Measurements from ENCODE around the gene G6PD.
"Not testable (repeated sequence)": the region's sequence is repeated elsewhere in the genome, so short reads cannot be mapped to it uniquely, and the experiment has no call there.

G6PD gene

DNA sequence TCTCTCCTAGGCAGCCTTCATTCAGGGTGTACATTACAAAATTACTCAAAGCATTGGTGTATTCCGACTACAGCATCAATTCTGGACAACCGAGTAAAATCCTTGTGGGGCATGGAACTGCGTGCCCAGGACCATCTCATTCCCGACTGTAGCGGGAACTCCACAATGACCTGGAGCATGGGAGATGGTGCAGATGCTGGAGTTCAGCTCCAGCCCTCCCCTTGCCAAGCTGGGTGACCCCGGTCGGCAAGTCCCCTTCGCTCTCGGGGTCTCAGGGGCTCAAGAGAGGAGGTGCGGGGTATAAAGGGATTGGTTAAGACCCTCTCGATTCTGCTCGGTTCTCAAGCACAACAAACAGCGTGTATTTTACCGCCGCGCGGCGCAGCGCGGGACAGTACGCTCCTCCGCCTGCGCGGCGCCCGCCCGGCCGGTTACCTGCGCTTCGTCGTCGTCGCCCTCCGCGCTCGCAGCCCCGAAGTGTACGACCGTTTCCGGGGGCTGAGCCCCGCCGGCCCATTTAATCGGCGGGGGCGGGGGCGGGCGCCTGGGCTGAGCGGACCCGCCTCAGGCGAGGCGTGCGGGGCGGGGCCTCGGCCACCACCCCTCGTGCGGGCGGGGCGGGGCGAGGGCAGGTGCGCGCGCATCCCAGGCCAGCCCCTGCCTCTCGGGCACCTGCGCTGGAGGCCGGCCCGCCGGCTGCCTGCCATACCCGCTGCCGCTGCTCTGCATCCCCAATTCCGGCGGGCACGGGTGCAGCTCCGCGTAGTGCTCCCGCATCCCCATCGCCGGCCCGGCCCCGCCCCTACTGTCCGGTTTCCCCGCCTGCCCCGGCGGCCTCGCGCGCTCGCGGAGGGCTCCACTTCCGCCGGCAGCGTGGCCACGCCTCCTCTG, at the start of gene G6PD:
TSS of gene G6PD (minus strand) at position 493 of the 891 bp plus-strand sequence. CDS start 691 bp downstream, outside the sequence.
- no CpG with 5 or more reads among the region's 92 CpGs for WGBS (ENCODE audit: insufficient coverage, insufficient read length)
- peaks cover 2% of the 10 kb centered on the region; the same call in 1 of the 2 replicates for H3K4me1 ChIP-seq (ENCODE audit: control insufficient read depth, insufficient read depth, low read length)
- H3K36me3 ChIP-seq (ENCODE audit: control insufficient read depth, insufficient read depth, low read length): peaks cover 6% of the 10 kb centered on the region; the same call in 1 of the 2 replicates
- DNase-seq (ENCODE audit: low read depth, low spot score): no peak
- no peaks in the 10 kb centered on the region for H3K27me3 ChIP-seq (ENCODE audit: control insufficient read depth, insufficient read depth, low read length)
- H3K27ac ChIP-seq (ENCODE audit: low read length): no peak within 1 kb of the TSS
- peak within 1 kb of the TSS; percentile 90 for H3K4me3 ChIP-seq (ENCODE audit: low read length)
- H3K9me3 ChIP-seq (ENCODE audit: control insufficient read depth, insufficient read depth, low read length): no peaks in the 10 kb centered on the region

DNA sequence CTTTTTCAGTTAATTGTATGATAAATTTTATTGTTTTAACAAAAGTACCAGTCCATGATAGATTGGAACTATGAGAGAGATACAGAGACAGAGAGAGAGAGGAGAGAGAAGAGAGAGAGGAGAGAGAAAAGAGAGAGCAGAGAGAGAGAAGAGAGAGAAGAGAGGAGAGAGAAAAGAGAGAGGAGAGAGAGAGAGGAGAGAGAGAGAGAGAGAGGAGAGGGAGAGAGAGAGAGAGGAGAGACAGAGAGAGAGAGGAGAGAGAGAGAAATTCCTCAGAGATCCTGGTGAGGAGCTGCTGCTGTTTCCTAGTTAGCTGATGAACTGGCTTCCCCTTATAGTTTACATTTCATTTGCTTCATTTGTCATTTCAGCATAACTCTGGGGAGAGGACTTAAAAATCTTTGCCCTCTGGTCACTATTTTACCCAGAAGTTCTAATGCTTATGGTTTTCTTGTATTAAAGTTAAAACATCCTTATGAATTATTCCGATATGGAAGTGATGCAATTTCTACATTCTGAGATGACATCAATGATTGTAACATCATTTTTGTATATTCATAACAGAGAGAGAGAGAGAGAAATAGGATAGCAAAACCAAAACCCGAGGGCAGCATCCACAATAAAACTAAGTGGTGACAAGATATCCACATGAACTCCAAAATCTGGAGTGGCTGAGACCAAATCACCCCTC, 49.1 kb upstream of the G6PD start:
- H3K4me3 ChIP-seq (ENCODE audit: low read length): no peak overlapping the region
- H3K27ac ChIP-seq (ENCODE audit: low read length): no peak overlapping the region
- peaks cover 2% of the 10 kb centered on the region; the same call in 1 of the 2 replicates for H3K4me1 ChIP-seq (ENCODE audit: control insufficient read depth, insufficient read depth, low read length)
- no peaks in the 10 kb centered on the region for H3K9me3 ChIP-seq (ENCODE audit: control insufficient read depth, insufficient read depth, low read length)
- WGBS (ENCODE audit: insufficient coverage, insufficient read length): no CpG with 5 or more reads among the region's 2 CpGs
- H3K36me3 ChIP-seq (ENCODE audit: control insufficient read depth, insufficient read depth, low read length): no peaks in the 10 kb centered on the region
- DNase-seq (ENCODE audit: low read depth, low spot score): no peak
- H3K27me3 ChIP-seq (ENCODE audit: control insufficient read depth, insufficient read depth, low read length): no peaks in the 10 kb centered on the region

DNA sequence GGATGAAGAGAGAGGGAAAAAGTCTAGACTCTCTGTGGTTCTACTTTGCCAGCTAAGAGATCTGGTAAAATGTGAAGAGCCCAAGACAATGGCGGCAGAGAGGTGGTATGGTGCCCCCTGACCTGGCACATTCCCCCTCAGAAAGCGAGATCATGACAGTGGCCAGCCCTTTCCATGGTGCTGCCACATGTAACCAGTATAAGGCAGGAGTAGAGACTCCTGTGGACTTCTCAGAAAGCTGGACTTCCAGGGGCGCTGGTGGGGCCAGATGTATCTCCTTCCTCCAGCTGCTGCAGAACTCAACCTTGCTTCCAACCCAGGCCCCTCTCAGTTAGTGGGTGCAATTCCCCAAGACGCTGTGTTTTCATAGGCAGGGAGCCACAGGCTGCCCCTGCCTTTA, 47.8 kb upstream of the G6PD start:
- Histone ChIP-seq H3K27ac (ENCODE audit: low read length) (no peak overlapping the region), H3K27me3 (ENCODE audit: control insufficient read depth, insufficient read depth, low read length) (no peaks in the 10 kb centered on the region), H3K4me3 (ENCODE audit: low read length) (no peak overlapping the region), H3K4me1 (ENCODE audit: control insufficient read depth, insufficient read depth, low read length) (peaks cover 2% of the 10 kb centered on the region; the same call in 1 of the 2 replicates), H3K36me3 (ENCODE audit: control insufficient read depth, insufficient read depth, low read length) (no peaks in the 10 kb centered on the region), H3K9me3 (ENCODE audit: control insufficient read depth, insufficient read depth, low read length) (no peaks in the 10 kb centered on the region)
- no peak for DNase-seq (ENCODE audit: low read depth, low spot score)
- WGBS (ENCODE audit: insufficient coverage, insufficient read length): no CpG with 5 or more reads among the region's 4 CpGs

DNA sequence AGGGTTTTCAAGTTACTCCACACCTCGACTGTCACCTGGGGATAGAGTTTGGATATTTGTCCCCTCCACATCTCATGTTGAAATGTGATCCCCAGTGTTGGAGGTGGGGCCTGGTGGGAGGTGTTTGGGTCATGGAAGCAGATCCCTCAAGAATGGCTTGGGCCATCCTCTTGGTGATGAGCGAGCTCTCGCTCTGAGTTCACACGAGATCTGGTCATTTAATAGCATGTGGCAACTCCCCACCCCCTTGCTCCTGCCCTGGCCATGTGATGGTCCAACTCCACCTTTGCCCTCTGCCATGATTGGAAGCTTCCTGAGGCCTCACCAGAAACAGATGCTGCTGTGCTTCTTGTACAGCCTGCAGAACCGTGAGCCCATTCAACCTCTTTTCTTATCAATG, 46.6 kb upstream of the G6PD start:
- DNase-seq (ENCODE audit: low read depth, low spot score): no peak
- H3K36me3 ChIP-seq (ENCODE audit: control insufficient read depth, insufficient read depth, low read length): no peaks in the 10 kb centered on the region
- H3K27ac ChIP-seq (ENCODE audit: low read length): no peak overlapping the region
- no CpG with 5 or more reads among the region's 5 CpGs for WGBS (ENCODE audit: insufficient coverage, insufficient read length)
- H3K9me3 ChIP-seq (ENCODE audit: control insufficient read depth, insufficient read depth, low read length): no peaks in the 10 kb centered on the region
- H3K4me1 ChIP-seq (ENCODE audit: control insufficient read depth, insufficient read depth, low read length): peaks cover 2% of the 10 kb centered on the region; the same call in 1 of the 2 replicates
- no peak overlapping the region for H3K4me3 ChIP-seq (ENCODE audit: low read length)
- H3K27me3 ChIP-seq (ENCODE audit: control insufficient read depth, insufficient read depth, low read length): no peaks in the 10 kb centered on the region

DNA sequence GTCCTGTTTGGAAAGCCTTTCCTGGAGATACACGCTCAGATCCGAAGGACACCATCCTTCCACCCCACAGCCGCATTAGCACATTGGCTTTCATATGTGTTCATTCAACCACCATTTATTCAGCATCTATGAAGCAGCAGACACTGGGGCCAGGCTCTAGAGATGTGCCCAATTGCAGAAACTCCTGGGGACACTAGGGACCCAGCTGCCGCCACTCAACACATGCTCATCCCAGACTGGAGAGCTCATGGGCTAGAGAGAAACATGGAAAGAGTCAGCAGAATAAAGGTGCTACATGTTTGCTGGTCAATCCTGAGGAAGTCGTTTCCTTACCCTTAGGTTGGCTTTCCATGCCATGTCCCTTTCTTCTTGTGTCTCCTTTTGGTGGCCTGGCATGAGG, 45.9 kb upstream of the G6PD start:
- DNase-seq (ENCODE audit: low read depth, low spot score): no peak
- H3K4me1 ChIP-seq (ENCODE audit: control insufficient read depth, insufficient read depth, low read length): peaks cover 2% of the 10 kb centered on the region; the same call in 1 of the 2 replicates

DNA sequence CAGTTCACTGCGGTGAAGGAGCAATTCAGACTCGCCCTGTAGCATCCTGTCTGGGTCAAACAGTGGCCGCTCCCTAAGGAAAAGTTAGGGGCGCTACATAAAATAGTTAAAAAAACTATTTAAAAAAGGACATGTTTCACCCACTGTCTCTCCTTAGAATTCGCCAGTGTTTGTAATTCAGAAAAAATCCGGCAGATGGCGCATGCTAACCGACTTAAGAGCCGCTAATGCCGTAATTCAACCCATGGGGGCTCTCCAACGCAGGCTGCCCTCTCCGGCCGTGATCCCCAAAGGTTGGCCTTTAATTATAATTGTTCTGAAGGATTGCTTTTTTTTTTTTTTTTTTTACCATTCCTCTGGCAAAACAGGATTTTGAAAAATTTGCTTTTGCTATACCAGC, 43.8 kb upstream of the G6PD start:
- H3K4me3 ChIP-seq (ENCODE audit: low read length); H3K9me3 ChIP-seq (ENCODE audit: control insufficient read depth, insufficient read depth, low read length); H3K4me1 ChIP-seq (ENCODE audit: control insufficient read depth, insufficient read depth, low read length); H3K27ac ChIP-seq (ENCODE audit: low read length); H3K36me3 ChIP-seq (ENCODE audit: control insufficient read depth, insufficient read depth, low read length); H3K27me3 ChIP-seq (ENCODE audit: control insufficient read depth, insufficient read depth, low read length); DNase-seq (ENCODE audit: low read depth, low spot score): not testable (repeated sequence)
- WGBS (ENCODE audit: insufficient coverage, insufficient read length): no CpG with 5 or more reads among the region's 13 CpGs

More for the DNA sequence above, 45.9 kb upstream of the G6PD start:
- Histone ChIP-seq H3K9me3 (ENCODE audit: control insufficient read depth, insufficient read depth, low read length) (no peaks in the 10 kb centered on the region), H3K36me3 (ENCODE audit: control insufficient read depth, insufficient read depth, low read length) (no peaks in the 10 kb centered on the region), H3K27ac (ENCODE audit: low read length) (no peak overlapping the region), H3K27me3 (ENCODE audit: control insufficient read depth, insufficient read depth, low read length) (no peaks in the 10 kb centered on the region), H3K4me3 (ENCODE audit: low read length) (no peak overlapping the region)
- no CpG with 5 or more reads among the region's 5 CpGs for WGBS (ENCODE audit: insufficient coverage, insufficient read length)

DNA sequence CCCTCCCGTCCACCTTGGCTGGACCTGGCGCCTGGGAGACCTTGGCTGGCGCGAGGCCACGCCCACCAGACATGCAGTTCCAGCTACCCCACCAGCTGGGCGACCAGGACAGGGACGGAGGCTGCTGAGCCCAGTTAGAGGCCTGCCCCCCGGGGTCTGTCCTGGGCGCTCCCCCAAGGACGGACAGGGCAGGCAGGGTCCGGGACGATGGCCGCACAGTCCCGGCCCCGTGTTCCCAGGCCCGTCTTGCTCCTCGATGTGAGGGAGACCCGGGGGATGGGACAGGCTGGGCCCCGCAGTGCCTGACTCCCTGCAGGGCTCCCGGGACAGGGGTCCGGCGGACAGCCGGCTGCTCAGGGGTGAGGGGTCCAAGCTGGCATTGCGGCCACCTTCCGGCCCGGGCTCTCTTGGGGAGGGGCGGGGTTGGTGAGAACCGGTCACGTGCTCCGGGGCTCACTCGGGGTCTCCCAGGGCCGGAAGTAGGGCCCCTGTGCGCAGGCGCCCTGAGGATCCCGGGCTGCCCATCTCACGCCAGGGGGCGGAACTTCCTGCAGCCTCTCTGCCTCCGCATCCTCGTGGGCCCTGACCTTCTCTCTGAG, 38.0 kb upstream of the G6PD start, which contains the start of gene CTAG1A:
TSS of gene CTAG1A (plus strand) at position 549 of the 599 bp plus-strand sequence. CDS start 74 bp downstream, outside the sequence.
- no CpG with 5 or more reads among the region's 39 CpGs for WGBS (ENCODE audit: insufficient coverage, insufficient read length)
- H3K27me3 ChIP-seq (ENCODE audit: control insufficient read depth, insufficient read depth, low read length); H3K4me3 ChIP-seq (ENCODE audit: low read length): not testable (repeated sequence)

DNA sequence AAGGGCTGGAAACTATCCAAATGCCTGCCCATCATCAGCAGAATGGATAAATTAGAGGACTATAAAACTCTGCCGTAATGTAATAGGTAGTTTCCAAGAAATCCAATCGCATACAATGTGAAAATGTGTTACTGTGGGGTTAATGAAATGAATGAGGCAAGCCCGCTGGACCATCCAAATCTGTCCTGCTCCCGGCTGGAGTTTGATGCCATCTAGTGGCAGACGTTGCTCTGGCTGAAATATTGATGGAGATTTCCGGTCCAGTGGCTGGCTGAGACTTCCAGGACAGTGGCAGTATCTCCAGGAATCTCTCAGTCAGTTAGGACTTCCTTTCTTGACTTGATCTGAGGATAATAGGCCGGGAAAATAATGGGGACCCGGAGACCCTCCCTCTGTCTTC, 36.3 kb upstream of the G6PD start:
- not testable (repeated sequence) for H3K4me1 ChIP-seq (ENCODE audit: control insufficient read depth, insufficient read depth, low read length); H3K36me3 ChIP-seq (ENCODE audit: control insufficient read depth, insufficient read depth, low read length); H3K27me3 ChIP-seq (ENCODE audit: control insufficient read depth, insufficient read depth, low read length); DNase-seq (ENCODE audit: low read depth, low spot score); H3K27ac ChIP-seq (ENCODE audit: low read length); H3K4me3 ChIP-seq (ENCODE audit: low read length); H3K9me3 ChIP-seq (ENCODE audit: control insufficient read depth, insufficient read depth, low read length)
- no CpG with 5 or more reads among the region's 8 CpGs for WGBS (ENCODE audit: insufficient coverage, insufficient read length)

More for the DNA sequence above, 38.0 kb upstream of the G6PD start, which contains the start of gene CTAG1A:
- H3K4me1 ChIP-seq (ENCODE audit: control insufficient read depth, insufficient read depth, low read length); H3K36me3 ChIP-seq (ENCODE audit: control insufficient read depth, insufficient read depth, low read length); DNase-seq (ENCODE audit: low read depth, low spot score); H3K9me3 ChIP-seq (ENCODE audit: control insufficient read depth, insufficient read depth, low read length); H3K27ac ChIP-seq (ENCODE audit: low read length): not testable (repeated sequence)

DNA sequence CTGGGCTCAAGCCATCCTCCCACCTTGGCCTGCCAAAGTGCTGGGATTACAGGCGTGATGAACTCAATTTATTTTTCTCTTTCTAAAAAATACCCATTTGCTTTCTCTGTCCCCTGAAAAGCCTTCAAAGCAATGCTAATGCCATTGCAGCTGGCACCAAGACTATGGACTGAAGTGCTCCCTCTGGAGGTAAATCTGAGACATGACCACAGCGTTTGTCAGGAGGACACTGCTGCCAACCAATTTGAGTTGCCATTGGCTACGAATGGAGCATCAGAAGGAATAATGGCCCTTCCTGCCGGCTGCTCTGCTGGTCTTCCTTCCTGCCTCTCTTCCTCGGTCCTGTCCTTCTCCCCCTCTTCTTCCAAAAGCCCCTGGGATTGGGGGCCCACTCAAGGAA, 28.4 kb upstream of the G6PD start:
- H3K4me1 ChIP-seq (ENCODE audit: control insufficient read depth, insufficient read depth, low read length); H3K27me3 ChIP-seq (ENCODE audit: control insufficient read depth, insufficient read depth, low read length); H3K36me3 ChIP-seq (ENCODE audit: control insufficient read depth, insufficient read depth, low read length); H3K9me3 ChIP-seq (ENCODE audit: control insufficient read depth, insufficient read depth, low read length); H3K27ac ChIP-seq (ENCODE audit: low read length); H3K4me3 ChIP-seq (ENCODE audit: low read length); DNase-seq (ENCODE audit: low read depth, low spot score): not testable (repeated sequence)
- no CpG with 5 or more reads among the region's 5 CpGs for WGBS (ENCODE audit: insufficient coverage, insufficient read length)

DNA sequence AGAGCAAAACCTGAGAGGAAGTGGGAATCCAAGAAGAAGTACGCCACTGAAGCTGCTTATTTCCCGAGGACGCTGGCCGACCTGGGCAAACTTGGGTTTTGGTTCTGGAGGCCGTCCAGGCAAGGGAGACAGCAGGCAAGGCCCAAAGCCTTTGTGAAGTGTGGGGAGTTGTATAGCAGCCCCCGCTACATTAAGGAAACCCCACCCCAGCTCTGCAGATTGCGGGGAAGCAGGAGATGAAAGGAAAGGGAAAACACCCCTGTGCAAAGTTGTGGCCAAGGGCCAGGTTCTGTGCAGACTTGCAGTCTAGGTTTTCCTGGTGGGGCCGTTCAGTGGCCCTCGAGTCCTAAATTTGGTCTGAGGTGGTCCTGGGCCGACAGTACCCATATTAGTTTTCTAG, 26.4 kb upstream of the G6PD start:
- not testable (repeated sequence) for H3K36me3 ChIP-seq (ENCODE audit: control insufficient read depth, insufficient read depth, low read length); H3K4me1 ChIP-seq (ENCODE audit: control insufficient read depth, insufficient read depth, low read length); H3K27me3 ChIP-seq (ENCODE audit: control insufficient read depth, insufficient read depth, low read length); H3K27ac ChIP-seq (ENCODE audit: low read length); H3K4me3 ChIP-seq (ENCODE audit: low read length); DNase-seq (ENCODE audit: low read depth, low spot score); H3K9me3 ChIP-seq (ENCODE audit: control insufficient read depth, insufficient read depth, low read length)
- no CpG with 5 or more reads among the region's 10 CpGs for WGBS (ENCODE audit: insufficient coverage, insufficient read length)
